ENCODE results near the gene PFAS.
"Not testable (repeated sequence)": the region's sequence is repeated elsewhere in the genome, so short reads cannot be mapped to it uniquely, and the experiment has no call there.

PFAS gene
- long read RNA-seq, donor 1, full-length matches to known transcripts, result 1 of 8 reads
- long read RNA-seq, donor 1, partial matches to known transcripts, result 7 of 8 reads
- long read RNA-seq, donor 1, other reads (novel, unspliced or antisense), result 0 of 8 reads
- long read RNA-seq, donor 2, result 0 reads
- long read RNA-seq, donor 3, result 0 reads
- long read RNA-seq, donor 4, partial matches to known transcripts, result 5 of 5 reads
- long read RNA-seq, donor 4, other reads (novel, unspliced or antisense), result 0 of 5 reads
- long read RNA-seq, donor 5, full-length matches to known transcripts, result 3 of 3 reads
- long read RNA-seq, donor 5, partial matches to known transcripts, result 0 of 3 reads
- long read RNA-seq, donor 5, other reads (novel, unspliced or antisense), result 0 of 3 reads
- long read RNA-seq, donor 6, partial matches to known transcripts, result 16 of 17 reads
- long read RNA-seq, donor 6, other reads (novel, unspliced or antisense), result 0 of 17 reads
- long read RNA-seq, donor 7, result 0 reads
- long read RNA-seq, donor 8, full-length matches to known transcripts, result 2 of 2 reads
- long read RNA-seq, donor 8, partial matches to known transcripts, result 0 of 2 reads
- long read RNA-seq, donor 8, other reads (novel, unspliced or antisense), result 0 of 2 reads

DNA sequence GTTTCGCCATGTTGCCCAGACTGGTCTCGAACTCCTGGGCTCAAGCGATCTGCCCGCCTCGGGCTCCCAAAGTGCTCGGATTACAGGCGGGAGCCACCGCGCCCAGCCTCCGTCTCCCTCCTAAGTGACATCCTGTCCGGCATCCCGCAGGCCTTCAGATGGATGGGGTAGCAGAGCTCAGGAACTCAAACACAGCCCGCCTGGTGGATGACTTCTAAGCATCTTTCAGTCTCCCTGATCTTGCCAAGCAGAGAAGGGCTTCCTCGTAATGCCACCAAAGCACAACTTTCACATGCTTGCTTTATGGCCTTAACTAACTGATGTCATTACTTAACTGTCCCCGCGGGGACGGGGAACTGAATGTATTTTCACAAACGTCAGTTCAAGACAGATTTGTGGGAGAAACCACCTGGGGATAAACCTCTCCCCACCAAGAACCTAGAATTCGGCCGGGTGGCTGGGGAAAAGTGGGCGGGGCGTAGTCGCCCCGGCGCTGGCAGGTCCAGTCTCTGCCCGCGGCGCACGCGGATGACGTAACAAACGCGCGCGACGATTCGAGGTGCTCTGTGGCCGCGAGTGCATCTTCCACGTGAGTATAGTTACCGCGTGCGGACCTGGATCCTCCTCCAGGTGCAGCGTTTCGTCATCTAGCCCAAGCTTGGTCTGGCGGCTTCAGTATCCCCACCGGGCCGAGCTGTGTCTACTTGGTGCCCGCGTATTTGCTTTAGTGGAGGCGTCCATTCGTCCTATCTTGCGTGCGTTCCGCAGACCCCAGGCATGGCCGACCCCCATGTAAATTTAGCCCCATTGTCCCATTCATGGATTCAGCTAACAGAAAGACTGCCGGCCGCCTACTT, at the start of gene PFAS:
PFAS (plus strand) TSS at position 539 of the 857 bp plus-strand sequence. CDS start 4,649 bp downstream, outside the sequence.
- peak; percentile 96 for DNase-seq

DNA sequence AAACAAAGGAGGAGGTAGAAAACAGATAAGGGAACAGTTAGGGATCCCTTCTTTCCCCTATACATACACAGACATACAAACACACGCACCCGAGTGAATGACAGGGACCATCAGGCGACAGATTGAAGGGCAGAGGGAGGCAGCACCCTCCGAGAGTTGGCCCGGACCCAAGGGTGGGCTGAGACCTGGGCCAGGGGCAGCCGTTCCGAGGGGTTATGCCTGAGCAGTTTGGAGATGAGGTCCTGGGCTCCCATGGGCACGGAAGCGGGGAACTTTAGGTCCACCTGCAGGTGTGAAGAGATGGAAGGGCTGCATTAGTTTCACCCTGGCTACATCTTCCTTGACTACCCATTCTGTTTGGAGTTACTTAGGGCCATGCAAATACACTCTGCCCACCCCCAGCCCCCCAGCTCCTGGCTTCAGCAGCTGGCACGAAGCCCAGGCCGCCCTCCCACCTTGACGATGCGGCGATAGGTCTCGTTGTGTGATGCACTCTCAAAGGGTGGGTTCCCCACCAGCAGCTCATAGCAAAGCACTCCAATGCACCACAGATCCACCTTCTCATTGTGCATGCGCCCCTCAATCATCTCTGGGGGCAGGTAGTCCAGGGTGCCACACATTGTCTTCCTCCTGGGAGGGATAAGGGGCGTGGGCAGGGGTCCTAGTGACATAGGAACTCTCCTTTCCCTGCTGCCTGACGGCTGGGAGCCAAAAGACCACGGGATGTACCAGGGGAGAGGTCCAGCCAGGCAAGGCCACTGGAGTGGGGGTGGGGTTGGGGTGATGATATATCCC, 44.1 kb upstream of the PFAS start:
- DNase-seq, result no peak

DNA sequence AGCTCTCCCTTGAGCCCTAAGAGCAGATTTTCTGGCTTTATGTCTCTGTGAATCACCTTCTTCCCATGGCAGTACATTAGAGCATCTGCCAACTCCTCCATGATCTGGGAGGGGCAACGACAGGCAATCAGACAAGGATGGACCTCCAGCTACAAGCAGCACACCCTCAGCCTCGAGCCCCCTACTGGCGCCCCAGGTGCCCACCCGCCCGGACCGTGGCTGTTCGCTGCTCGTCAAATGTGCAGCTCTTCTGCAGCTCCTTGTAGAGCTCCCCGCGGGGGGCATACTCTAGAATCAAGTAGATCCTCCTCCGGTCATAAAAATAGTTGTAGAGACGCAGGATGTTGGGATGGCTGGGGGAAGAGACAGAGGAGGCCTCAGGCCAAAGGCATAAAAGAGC, 42.6 kb upstream of the PFAS start:
- DNase-seq, result no peak

DNA sequence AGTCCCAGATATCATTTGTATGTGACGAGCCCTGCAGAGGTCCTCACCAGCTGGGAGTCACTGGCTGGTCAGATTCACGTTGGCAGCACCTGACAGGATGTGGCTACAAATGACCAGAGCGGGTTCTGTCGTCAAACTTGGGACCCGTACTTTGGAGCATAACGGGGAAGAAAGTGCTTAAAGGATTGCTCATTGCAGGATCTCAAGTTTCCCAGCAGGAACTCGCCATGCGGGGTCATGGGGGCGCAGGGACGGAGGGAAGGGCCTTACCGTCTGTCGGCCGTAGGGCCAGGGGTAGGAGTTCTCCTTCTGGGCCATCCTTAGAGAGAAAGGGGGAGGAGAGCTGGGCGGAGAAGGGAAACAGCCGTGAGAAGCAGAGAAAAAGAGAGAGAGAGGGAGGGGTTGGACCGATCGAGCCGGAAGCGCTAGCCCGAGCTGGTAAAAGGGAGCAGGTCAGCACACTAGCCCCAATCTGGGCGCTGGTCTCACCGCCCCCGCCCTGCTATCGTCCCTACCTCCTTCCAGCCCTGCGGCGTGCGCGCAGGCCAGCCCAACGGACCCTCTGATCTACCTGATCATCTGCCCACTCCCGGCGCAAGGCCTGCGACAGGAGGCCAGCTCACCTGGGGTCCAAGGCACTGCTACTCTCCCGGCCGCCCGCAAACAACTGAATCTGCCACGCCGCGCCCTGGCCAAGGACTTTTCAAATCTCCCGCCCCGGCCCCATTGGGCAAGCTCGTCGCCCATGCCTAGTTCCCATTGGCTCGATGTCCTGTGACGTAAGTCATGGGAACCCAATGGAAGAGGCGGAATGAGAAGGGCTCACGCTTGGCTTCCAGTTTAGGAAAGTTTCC, 39.0 kb upstream of the PFAS start, which contains the start of gene AURKB:
AURKB (minus strand) TSS at position 669 of the 854 bp plus-strand sequence; CDS start at position 318, 351 bp downstream.
- DNase-seq, result peak; percentile 87

DNA sequence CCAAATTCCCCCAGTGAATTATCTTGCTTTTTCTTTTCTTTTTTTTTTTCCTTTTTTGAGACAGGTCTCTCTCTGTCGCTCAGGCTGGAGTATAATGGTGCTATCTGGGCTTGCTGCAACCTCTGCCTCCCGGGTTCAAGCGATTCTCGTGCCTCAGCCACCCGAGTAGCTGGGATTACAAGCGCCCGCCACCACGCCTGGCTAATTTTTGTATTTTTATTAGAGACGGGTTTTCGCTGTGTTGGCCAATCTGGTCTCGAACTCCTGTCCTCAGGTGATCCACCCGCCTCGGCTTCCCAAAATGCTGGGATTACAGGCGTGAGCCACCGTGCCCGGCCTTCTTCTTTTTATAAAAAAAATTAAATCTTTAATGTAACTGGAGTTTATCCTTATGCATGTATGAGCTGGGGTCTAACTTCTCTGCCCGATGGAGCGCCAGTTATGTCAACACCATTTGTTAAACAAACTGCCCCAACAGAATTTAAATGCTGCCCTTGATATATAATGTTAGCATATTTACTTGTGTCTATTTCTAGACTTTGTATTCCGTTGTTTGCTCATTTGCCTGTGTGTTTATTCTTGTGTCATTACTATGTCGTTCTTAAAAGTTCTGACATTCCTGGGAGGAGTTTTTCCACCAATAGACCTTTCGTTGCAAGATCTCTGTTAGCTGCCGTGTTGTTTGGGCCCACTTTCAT, 38.2 kb upstream of the PFAS start:
- DNase-seq, result no peak

GRCh38 chr17:8212312-8213180, 36.5 kb upstream of the PFAS start:
- no peak for DNase-seq

- DNase-seq, result not testable (repeated sequence)
Observed at GRCh38 chr17:8214000-8214399, 35.1 kb upstream of the PFAS start.

- DNase-seq, result peak; percentile 95
Observed at GRCh38 chr17:8220783-8221662, 28.1 kb upstream of the PFAS start.

DNA sequence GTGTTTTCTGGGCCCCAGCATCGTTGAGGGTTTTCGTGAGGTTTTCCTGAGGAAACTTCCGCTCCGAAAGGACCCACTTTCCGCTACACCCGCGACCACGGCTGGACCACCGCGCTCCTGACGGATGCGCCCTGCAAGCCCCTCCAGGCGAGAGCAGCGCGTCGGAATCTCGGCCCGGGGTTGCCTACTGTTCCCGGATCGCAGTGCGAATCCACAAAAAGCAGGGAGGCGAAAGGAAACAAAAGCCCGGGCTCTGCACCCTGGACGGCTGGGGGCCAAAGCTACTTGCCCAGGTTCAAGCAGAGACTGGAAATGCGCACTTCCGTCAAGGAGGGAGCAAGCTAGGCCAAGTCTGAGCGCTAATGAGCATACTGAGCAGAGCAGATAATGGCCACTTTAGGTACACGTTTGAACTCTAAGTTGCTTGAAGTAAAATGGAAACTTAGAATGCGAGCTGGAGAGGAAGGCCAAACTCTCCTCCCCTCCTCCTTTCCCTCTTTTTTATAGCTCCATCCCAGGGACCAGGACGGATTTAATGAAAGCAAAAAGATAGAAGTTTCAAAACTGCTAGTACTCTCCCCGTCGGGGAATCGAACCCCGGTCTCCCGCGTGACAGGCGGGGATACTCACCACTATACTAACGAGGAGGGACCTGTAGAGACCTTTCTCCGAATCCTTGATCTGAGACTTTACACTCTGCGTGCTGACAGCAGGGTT, 27.3 kb upstream of the PFAS start:
- peak; percentile 98 for DNase-seq

- no peak for DNase-seq
Observed at GRCh38 chr17:8222380-8222629, 26.8 kb upstream of the PFAS start.

DNA sequence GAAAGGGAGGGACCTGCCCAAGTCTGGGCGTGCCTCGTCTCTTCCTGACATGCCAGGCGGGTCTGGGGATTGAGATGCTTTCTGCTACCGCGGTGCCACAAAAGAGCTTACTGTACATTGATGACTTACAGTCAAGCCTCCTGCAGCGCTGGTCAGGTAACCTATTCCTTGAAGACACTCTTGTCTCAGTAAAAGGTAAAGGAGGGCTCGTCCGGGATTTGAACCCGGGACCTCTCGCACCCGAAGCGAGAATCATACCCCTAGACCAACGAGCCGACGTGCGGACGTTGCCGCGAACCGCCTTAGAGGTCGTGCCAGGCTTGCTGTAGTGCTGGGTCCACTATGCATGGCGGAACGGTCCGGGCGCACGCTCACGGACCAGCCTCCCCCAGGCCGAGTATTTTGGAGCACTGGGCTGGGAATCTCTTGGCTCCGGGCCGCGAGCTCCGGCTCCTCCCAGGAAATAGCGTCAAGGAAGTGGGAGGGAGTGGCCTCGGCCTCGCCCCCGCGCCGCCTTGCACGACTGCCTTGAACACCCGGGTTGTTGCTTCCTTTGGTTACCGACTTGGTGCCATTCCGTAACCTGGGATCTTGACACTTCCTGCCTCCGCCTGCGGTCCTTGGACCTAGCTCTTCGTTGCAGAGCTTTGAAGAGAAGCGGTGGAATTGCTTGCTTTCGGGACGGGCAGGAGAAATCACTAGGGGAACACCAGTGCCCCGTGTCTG, 26.3 kb upstream of the PFAS start:
- DNase-seq, result peak; percentile 94

GRCh38 chr17:8223356-8224126, 25.5 kb upstream of the PFAS start:
- DNase-seq, result no peak

GRCh38 chr17:8224891-8225812, 23.9 kb upstream of the PFAS start:
- no peak for DNase-seq

DNA sequence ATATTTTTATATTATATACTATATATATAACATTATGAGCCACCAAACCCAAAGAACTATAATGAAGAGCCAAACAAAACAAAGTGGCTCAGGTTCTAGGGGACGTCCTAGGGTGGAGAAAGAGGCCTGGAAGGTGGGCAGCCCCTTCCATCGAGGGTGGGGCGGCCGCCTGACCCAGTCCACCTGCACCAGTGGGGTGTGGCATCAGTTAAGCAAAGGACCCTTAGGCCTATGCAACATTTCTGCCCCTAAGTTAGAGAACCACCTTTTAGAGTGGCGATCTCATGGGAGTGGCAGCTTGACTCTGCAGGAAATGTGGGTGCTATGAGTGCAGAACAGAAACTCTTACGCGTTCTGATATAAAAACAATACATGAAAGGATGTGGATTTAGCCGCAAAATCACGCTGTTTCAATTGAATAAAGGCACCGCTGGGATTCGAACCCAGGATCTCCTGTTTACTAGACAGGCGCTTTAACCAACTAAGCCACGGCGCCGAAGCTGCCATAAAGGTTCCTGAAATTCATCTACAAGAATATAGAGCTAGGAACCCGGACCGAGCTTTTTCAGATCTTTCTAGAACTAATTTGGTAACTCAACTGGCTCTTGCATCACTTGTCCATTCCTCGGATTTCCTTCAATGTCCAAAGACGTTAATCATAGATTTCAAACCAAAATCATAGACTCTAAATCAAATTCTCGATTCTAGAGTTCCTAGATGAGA, 23.1 kb upstream of the PFAS start:
- DNase-seq, result no peak
